ENCODE results near the gene CHPF. TPM values are rescaled to one million over a fixed set of nuclear protein-coding genes. Genes with fewer than 3 reads are reported as not detected.

The CHPF gene
- total and polyA plus RNA-seq, 2 experiments from 2014 or later: 174 to 533 TPM

DNA sequence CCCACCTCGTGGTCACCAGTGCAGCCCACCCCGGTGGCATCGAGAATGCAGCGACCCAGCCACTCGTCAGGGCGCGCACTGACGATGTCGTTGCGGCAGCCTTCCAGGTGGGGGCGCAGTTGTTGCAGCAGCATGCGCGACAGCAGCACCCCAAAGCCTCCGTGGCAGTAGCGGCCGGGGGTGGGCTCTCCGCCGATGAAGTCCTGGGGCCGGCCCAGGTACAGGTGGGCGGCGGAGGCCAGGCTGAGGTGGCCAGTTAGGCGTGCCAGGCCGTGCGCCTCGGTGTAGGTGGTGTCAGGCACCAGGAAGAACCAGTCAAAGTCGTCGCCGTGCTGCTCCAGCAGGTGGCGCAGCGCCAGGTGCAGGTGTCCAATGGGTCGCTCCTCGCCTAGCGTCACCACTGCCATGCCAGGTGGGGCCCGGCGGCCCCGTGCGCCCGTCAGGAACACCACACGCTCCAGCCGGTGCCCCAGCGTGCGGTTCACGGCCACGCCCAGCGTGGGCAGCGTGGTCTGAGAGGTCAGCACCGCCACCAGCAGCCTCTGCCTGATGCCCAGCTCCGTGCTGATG lies 1.9 kb downstream of the CHPF start:
- Histone ChIP-seq H3K4me3 (0 out of 2 replicates have a peak overlapping the region, but pooled peaks have one; percentile 80), H3K4me1 (ENCODE audit: insufficient read depth) (no peaks in the 10 kb centered on the region), H2AFZ (no peak overlapping the region), H3K27me3 (replicated peaks; ENCODE audit: insufficient read depth) (no peaks in the 10 kb centered on the region), H3K4me2 (ENCODE audit: unreplicated experiment) (peak overlapping the region; percentile 85), H3K79me2 (ENCODE audit: insufficient read depth) (peaks cover 35% of the 10 kb centered on the region), H3K36me3 (ENCODE audit: low read depth) (peaks cover 11% of the 10 kb centered on the region; the same call in 1 of the 2 replicates), H3K9me2 (ENCODE audit: insufficient read depth) (no peaks in the 10 kb centered on the region), H3K27ac (no peak overlapping the region), H3K9ac (no peak overlapping the region), H4K20me1 (ENCODE audit: insufficient read depth) (no peaks in the 10 kb centered on the region), H3K9me3 (ENCODE audit: low read depth) (no peaks in the 10 kb centered on the region), H3F3A (ENCODE audit: insufficient read depth) (peaks cover 9% of the 10 kb centered on the region)
- TF ChIP-seq EZH2phosphoT487 (IDR thresholded peaks at IDR 0.05; ENCODE audit: insufficient read depth, low read depth): no peak
- no peak for TF ChIP-seq EZH2 (IDR thresholded peaks at IDR 0.05; ENCODE audit: insufficient read depth, poor library complexity, severe bottlenecking)
- 67 to 72% methylated on average over 30 to 47 of the region's 48 CpGs for WGBS, 2 experiments (ENCODE audit: low coverage in 1 of 2, low lambda C conversion rate in 2 of 2, missing lambda C conversion rate in 2 of 2)
- in situ Hi-C loops (cut with MboI): no loop called here
- DNase-seq: peak; percentile 37

DNA sequence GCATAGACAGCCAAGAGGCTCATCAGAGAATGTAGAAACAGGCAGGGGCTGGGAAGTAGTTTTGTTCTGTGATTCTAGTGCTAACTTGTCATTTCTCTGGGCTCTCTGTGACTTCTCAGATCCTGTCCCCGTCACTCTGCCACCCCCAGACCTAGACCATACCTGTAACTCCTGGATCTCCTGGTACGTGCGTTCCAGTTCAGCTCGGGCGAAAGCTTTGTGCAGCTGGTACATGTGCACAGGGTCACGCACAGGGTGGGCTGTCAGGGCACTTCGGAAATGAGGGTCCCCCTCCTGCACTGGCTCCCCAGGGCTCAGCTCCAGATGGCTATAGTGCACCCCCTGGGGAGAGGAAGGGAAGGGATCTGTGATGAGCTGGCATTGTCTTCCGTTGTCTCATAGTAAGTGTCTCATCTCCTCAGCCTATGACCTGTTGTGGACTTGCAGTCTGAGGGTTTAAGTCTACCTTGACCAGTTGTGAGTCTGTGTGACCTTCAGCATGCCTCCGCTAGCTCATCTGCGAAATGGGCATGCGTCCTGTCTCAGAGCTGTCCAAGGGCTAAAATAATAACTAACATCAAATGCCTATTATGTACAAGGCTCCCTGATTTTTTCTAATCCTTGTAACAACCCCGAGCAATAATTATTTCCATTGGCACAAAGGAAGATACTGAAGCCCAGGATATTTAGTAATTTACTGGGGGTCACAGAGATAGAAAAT lies 2.7 kb downstream of the CHPF start:
- TF ChIP-seq EZH2phosphoT487 (IDR thresholded peaks at IDR 0.05; ENCODE audit: insufficient read depth, low read depth): no peak
- no peak for TF ChIP-seq EZH2 (IDR thresholded peaks at IDR 0.05; ENCODE audit: insufficient read depth, poor library complexity, severe bottlenecking)
- H3K4me2 ChIP-seq (ENCODE audit: unreplicated experiment): no peak overlapping the region
- in situ Hi-C loops (cut with MboI): no loop called here

DNA sequence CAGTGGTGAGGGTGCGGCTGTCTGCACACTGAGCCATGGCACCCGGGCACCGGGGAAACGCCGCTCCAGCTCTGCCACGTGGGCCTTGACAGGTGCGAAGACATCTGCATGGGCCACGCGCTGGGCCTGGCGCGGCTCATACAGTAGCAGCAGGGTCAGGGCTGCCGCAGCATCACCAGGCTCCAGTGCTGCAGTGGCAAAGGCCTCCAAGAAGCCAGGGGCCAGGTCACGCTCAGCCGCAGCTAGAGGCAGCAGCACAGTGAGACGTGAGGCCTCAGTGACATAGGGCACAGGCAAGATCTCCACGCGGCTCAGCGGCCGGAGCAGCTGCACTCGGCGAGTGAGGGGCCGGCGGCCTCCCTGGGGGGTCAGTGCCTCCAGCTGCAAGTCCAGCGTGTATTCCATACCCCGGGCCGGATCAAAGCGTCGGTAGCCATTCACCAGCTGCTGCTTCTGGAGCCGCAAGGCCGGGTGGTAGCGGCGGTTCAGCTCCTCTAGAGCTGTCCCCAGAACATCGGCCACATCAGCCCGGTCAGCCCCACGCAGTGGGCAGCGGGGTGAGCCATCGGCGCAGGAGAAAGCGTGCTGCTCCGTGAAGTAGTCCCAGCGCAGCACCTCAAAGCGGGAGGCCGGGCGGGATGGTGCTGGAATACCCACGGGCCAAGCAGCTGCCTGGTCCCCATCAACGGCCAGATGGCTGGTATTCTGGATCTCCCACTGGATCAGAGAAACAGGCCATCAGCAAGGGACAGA lies 3.5 kb downstream of the CHPF start:
- Histone ChIP-seq H3K27me3 (replicated peaks; ENCODE audit: insufficient read depth) (no peaks in the 10 kb centered on the region), H2AFZ (no peak overlapping the region), H4K20me1 (ENCODE audit: insufficient read depth) (no peaks in the 10 kb centered on the region), H3F3A (ENCODE audit: insufficient read depth) (peaks cover 9% of the 10 kb centered on the region), H3K4me1 (ENCODE audit: insufficient read depth) (no peaks in the 10 kb centered on the region), H3K4me2 (ENCODE audit: unreplicated experiment) (no peak overlapping the region), H3K9ac (no peak overlapping the region), H3K9me3 (ENCODE audit: low read depth) (no peaks in the 10 kb centered on the region), H3K36me3 (ENCODE audit: low read depth) (peaks cover 11% of the 10 kb centered on the region; the same call in 1 of the 2 replicates), H3K27ac (no peak overlapping the region), H3K9me2 (ENCODE audit: insufficient read depth) (no peaks in the 10 kb centered on the region), H3K4me3 (no peak overlapping the region), H3K79me2 (ENCODE audit: insufficient read depth) (peaks cover 35% of the 10 kb centered on the region)
- in situ Hi-C loops (cut with MboI): no loop called here
- 94% methylated on average over 35 to 46 of the region's 46 CpGs for WGBS, 2 experiments (ENCODE audit: low coverage in 1 of 2, low lambda C conversion rate in 2 of 2, missing lambda C conversion rate in 2 of 2)
- TF ChIP-seq EZH2 (IDR thresholded peaks at IDR 0.05; ENCODE audit: insufficient read depth, poor library complexity, severe bottlenecking) (no peak), EZH2phosphoT487 (IDR thresholded peaks at IDR 0.05; ENCODE audit: insufficient read depth, low read depth) (no peak)
- no peak for DNase-seq

More for the DNA sequence above, 2.7 kb downstream of the CHPF start:
- H2AFZ ChIP-seq: no peak overlapping the region
- no peaks in the 10 kb centered on the region for H3K4me1 ChIP-seq (ENCODE audit: insufficient read depth)
- DNase-seq: no peak
- 93% methylated on average over 12 of the region's 12 CpGs for WGBS, 2 experiments (ENCODE audit: low coverage in 1 of 2, low lambda C conversion rate in 2 of 2, missing lambda C conversion rate in 2 of 2)
- H4K20me1 ChIP-seq (ENCODE audit: insufficient read depth): no peaks in the 10 kb centered on the region
- no peaks in the 10 kb centered on the region for H3K27me3 ChIP-seq (replicated peaks; ENCODE audit: insufficient read depth)
- no peak overlapping the region for H3K4me3 ChIP-seq
- H3K9me2 ChIP-seq (ENCODE audit: insufficient read depth): no peaks in the 10 kb centered on the region
- no peak overlapping the region for H3K27ac ChIP-seq
- H3K36me3 ChIP-seq (ENCODE audit: low read depth): peaks cover 11% of the 10 kb centered on the region; the same call in 1 of the 2 replicates
- H3K9ac ChIP-seq: no peak overlapping the region
- no peaks in the 10 kb centered on the region for H3K9me3 ChIP-seq (ENCODE audit: low read depth)
- H3F3A ChIP-seq (ENCODE audit: insufficient read depth): peaks cover 9% of the 10 kb centered on the region
- peaks cover 35% of the 10 kb centered on the region for H3K79me2 ChIP-seq (ENCODE audit: insufficient read depth)

DNA sequence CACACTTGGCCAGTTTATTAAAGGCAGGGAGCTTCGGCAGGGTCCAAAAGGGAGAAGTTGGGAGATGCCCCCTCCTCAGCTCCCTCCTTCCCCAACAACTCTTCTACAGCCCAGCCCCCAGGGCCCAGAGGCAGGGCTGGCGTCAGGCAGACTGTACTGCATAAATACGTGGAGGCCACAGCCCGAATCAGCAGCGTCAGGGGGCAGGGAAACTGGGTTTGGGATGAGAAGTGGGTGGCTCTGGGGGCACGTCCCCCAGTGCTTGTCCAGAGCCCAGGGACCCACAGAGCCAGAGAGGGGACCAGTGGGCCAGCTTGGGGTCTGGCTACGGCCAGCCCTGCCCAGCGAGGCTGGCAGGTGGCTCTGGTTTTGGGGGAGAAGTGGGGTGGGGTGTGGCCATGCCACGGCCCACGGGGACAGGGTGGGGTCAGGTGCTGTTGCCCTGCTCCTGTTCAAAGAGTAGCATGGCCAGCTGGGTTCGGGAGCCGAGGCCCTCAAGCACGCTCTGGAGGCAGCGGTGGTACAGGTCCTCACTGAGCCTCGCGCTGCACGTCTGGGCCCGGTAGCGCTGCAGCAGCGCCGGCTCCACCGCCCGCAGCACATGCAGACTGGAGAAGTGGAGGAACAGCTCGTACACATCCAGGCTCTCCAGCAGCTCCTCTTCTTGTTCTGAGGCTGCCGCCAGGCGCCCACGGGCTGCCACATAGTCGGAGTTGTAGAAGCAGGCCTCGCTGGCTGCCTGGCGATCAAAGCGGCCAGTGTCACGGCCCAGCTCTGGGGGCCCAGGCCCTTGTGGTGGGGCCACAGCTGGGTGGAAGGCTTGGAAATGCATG lies 4.4 kb downstream of the CHPF start:
- no peaks in the 10 kb centered on the region for H3K9me3 ChIP-seq (ENCODE audit: low read depth)
- H3F3A ChIP-seq (ENCODE audit: insufficient read depth): peaks cover 9% of the 10 kb centered on the region
- H3K9me2 ChIP-seq (ENCODE audit: insufficient read depth): no peaks in the 10 kb centered on the region
- H3K4me3 ChIP-seq: no peak overlapping the region
- H3K36me3 ChIP-seq (ENCODE audit: low read depth): peaks cover 11% of the 10 kb centered on the region; the same call in 1 of the 2 replicates
- H3K9ac ChIP-seq: no peak overlapping the region
- H3K27me3 ChIP-seq (replicated peaks; ENCODE audit: insufficient read depth): no peaks in the 10 kb centered on the region
- no peak overlapping the region for H3K27ac ChIP-seq
- in situ Hi-C loops (cut with MboI): no loop called here
- H3K4me1 ChIP-seq (ENCODE audit: insufficient read depth): no peaks in the 10 kb centered on the region
- peaks cover 35% of the 10 kb centered on the region for H3K79me2 ChIP-seq (ENCODE audit: insufficient read depth)
- WGBS, 2 experiments (ENCODE audit: low coverage in 1 of 2, low lambda C conversion rate in 2 of 2, missing lambda C conversion rate in 2 of 2): 86 to 89% methylated on average over 31 to 32 of the region's 32 CpGs
- no peaks in the 10 kb centered on the region for H4K20me1 ChIP-seq (ENCODE audit: insufficient read depth)
- H3K4me2 ChIP-seq (ENCODE audit: unreplicated experiment): no peak overlapping the region
- TF ChIP-seq EZH2 (IDR thresholded peaks at IDR 0.05; ENCODE audit: insufficient read depth, poor library complexity, severe bottlenecking): no peak
- TF ChIP-seq EZH2phosphoT487 (IDR thresholded peaks at IDR 0.05; ENCODE audit: insufficient read depth, low read depth): no peak
- H2AFZ ChIP-seq: no peak overlapping the region
- DNase-seq: no peak
